Measurements from ENCODE around the gene AQP10. TPM values are rescaled to one million over a fixed set of nuclear protein-coding genes. Genes with fewer than 3 reads are reported as not detected.
"Not testable (repeated sequence)": the region's sequence is repeated elsewhere in the genome, so short reads cannot be mapped to it uniquely, and the experiment has no call there.

The AQP10 gene
- total RNA-seq: not detected

GRCh38 chr1:154320882-154321608 is at the start of gene AQP10:
AQP10 (plus strand) TSS chr1:154321093; CDS start chr1:154321156, 63 bp downstream.
- ChIA-PET POLR2A (interaction anchor here (0.8 kb wide), 1 partner anchor 78 kb away, joined by 4 read pairs; no protein-coding TSS in a partner anchor), CTCF (no interaction called here)
- ATAC-seq (no peak), DNase-seq (no peak)
- intact Hi-C loops (cut with DNase I, micrococcal nuclease): no loop called here
- Mint-ChIP-seq H3K9me3 (ENCODE audit: low read depth) (peaks cover 8% of the 10 kb centered on the region), H3K4me3 (no peak within 1 kb of the TSS), H3K36me3 (ENCODE audit: low read depth) (peaks cover 1% of the 10 kb centered on the region), H3K4me1 (peaks cover 5% of the 10 kb centered on the region), H3K27me3 (no peaks in the 10 kb centered on the region), H3K27ac (no peak within 1 kb of the TSS)

GRCh38 chr1:154272217-154272998 is 48.5 kb upstream of the AQP10 start, which contains the start of gene HAX1:
HAX1 (plus strand) TSS chr1:154272629; CDS start chr1:154272724, 95 bp downstream.
- Mint-ChIP-seq H3K36me3 (ENCODE audit: low read depth) (peaks cover 58% of the 10 kb centered on the region), H3K4me3 (peak within 1 kb of the TSS; percentile 99), H3K27me3 (no peaks in the 10 kb centered on the region), H3K9me3 (ENCODE audit: low read depth) (no peaks in the 10 kb centered on the region), H3K27ac (peak within 1 kb of the TSS; percentile 99), H3K4me1 (peaks cover 37% of the 10 kb centered on the region)
- DNase-seq (peak; percentile 99), ATAC-seq (peak; percentile 95)
- POLR2A ChIA-PET: interaction anchor here (0.7 to 0.9 kb wide), 2 partner anchors 25 to 65 kb away, joined by 3 read pairs; no protein-coding TSS in a partner anchor
- intact Hi-C loops (cut with DNase I, micrococcal nuclease): loop anchor here (1.0 to 5.0 kb wide), 17 partner anchors 51 to 700 kb away; partner anchors contain the start of genes RPS27 (in 2 of the 2), UBAP2L (in 1 of the 2) and UBE2Q1 (in 1 of the 2)
- CTCF ChIA-PET: interaction anchor here (0.6 to 4.1 kb wide), 22 partner anchors 9 to 922 kb away, joined by 3 to 27 read pairs (median 4); partner anchors contain the start of genes ATP8B2 and UBAP2L

GRCh38 chr1:154272999-154273563 is 47.8 kb upstream of the AQP10 start:
- POLR2A ChIA-PET: interaction anchor here (0.7 kb wide), 2 partner anchors 25 to 351 kb away, joined by 3 read pairs; no protein-coding TSS in a partner anchor

GRCh38 chr1:154276797-154277196 is 44.1 kb upstream of the AQP10 start:
- H3K9me3 Mint-ChIP-seq (ENCODE audit: low read depth): no peaks in the 10 kb centered on the region
- H3K27me3 Mint-ChIP-seq: no peaks in the 10 kb centered on the region
- POLR2A ChIA-PET: no interaction called here
- intact Hi-C loops (cut with DNase I, micrococcal nuclease): loop anchor here in 1 of 2 experiments (1.0 kb wide), 1 partner anchor 202 kb away; no protein-coding TSS in a partner anchor
- peaks cover 20% of the 10 kb centered on the region for H3K4me1 Mint-ChIP-seq
- no peak overlapping the region for H3K4me3 Mint-ChIP-seq
- CTCF ChIA-PET: interaction anchor here (0.6 to 3.0 kb wide), 11 partner anchors 21 to 334 kb away, joined by 3 to 29 read pairs (median 5); no protein-coding TSS in a partner anchor
- peaks cover 39% of the 10 kb centered on the region for H3K36me3 Mint-ChIP-seq (ENCODE audit: low read depth)
- ATAC-seq (no peak), DNase-seq (peak; percentile 63)
- H3K27ac Mint-ChIP-seq: no peak overlapping the region

More at GRCh38 chr1:154272999-154273563, 47.8 kb upstream of the AQP10 start:
- H3K27ac Mint-ChIP-seq: peak overlapping the region; percentile 99
- H3K4me3 Mint-ChIP-seq: peak overlapping the region; percentile 99
- CTCF ChIA-PET: interaction anchor here (0.9 to 2.4 kb wide), 9 partner anchors 32 to 273 kb away, joined by 3 to 6 read pairs (median 3); no protein-coding TSS in a partner anchor
- H3K27me3 Mint-ChIP-seq: no peaks in the 10 kb centered on the region
- intact Hi-C loops (cut with DNase I, micrococcal nuclease): loop anchor here (1.0 to 5.0 kb wide), 17 partner anchors 52 to 701 kb away; partner anchors contain the start of genes RPS27 (in 2 of the 2), UBAP2L (in 1 of the 2) and UBE2Q1 (in 1 of the 2)
- peaks cover 58% of the 10 kb centered on the region for H3K36me3 Mint-ChIP-seq (ENCODE audit: low read depth)
- ATAC-seq: no peak
- no peak for DNase-seq
- H3K4me1 Mint-ChIP-seq: peaks cover 37% of the 10 kb centered on the region
- no peaks in the 10 kb centered on the region for H3K9me3 Mint-ChIP-seq (ENCODE audit: low read depth)

GRCh38 chr1:154287591-154287990 is 33.3 kb upstream of the AQP10 start:
- DNase-seq; CTCF ChIA-PET; H3K4me3 Mint-ChIP-seq; H3K27ac Mint-ChIP-seq; POLR2A ChIA-PET; intact Hi-C loops (cut with DNase I, micrococcal nuclease); H3K9me3 Mint-ChIP-seq (ENCODE audit: low read depth); H3K4me1 Mint-ChIP-seq; H3K27me3 Mint-ChIP-seq; ATAC-seq; H3K36me3 Mint-ChIP-seq (ENCODE audit: low read depth): not testable (repeated sequence)

- DNase-seq (no peak), ATAC-seq (no peak)
- ChIA-PET CTCF (interaction anchor here (0.7 kb wide), 1 partner anchor 17 kb away, joined by 3 read pairs; no protein-coding TSS in a partner anchor), POLR2A (no interaction called here)
- H3K27me3 Mint-ChIP-seq: no peaks in the 10 kb centered on the region
- no peak overlapping the region for H3K4me3 Mint-ChIP-seq
- intact Hi-C loops (cut with DNase I, micrococcal nuclease): no loop called here
- H3K27ac Mint-ChIP-seq: no peak overlapping the region
- H3K36me3 Mint-ChIP-seq (ENCODE audit: low read depth): no peaks in the 10 kb centered on the region
- H3K4me1 Mint-ChIP-seq: no peaks in the 10 kb centered on the region
- peaks cover 4% of the 10 kb centered on the region for H3K9me3 Mint-ChIP-seq (ENCODE audit: low read depth)
These were observed 32.2 kb upstream of the AQP10 start for GRCh38 chr1:154288661-154289060.

GRCh38 chr1:154290921-154291320 is 30.0 kb upstream of the AQP10 start:
- ChIA-PET CTCF (interaction anchor here (0.5 to 0.6 kb wide), 2 partner anchors 20 to 1582 kb away, joined by 3 read pairs; no protein-coding TSS in a partner anchor), POLR2A (interaction anchor here (0.6 kb wide), 1 partner anchor 501 kb away, joined by 4 read pairs; no protein-coding TSS in a partner anchor)
- intact Hi-C loops (cut with DNase I, micrococcal nuclease): no loop called here
- Mint-ChIP-seq H3K4me3 (no peak overlapping the region), H3K27ac (no peak overlapping the region), H3K9me3 (ENCODE audit: low read depth) (peaks cover 11% of the 10 kb centered on the region), H3K36me3 (ENCODE audit: low read depth) (peaks cover 3% of the 10 kb centered on the region), H3K4me1 (no peaks in the 10 kb centered on the region), H3K27me3 (no peaks in the 10 kb centered on the region)
- DNase-seq (no peak), ATAC-seq (no peak)

- no peak overlapping the region for H3K4me3 Mint-ChIP-seq
- intact Hi-C loops (cut with DNase I, micrococcal nuclease): no loop called here
- no peak overlapping the region for H3K27ac Mint-ChIP-seq
- no peak for ATAC-seq
- H3K9me3 Mint-ChIP-seq (ENCODE audit: low read depth): peaks cover 11% of the 10 kb centered on the region
- no peaks in the 10 kb centered on the region for H3K4me1 Mint-ChIP-seq
- H3K36me3 Mint-ChIP-seq (ENCODE audit: low read depth): peaks cover 3% of the 10 kb centered on the region
- CTCF ChIA-PET: interaction anchor here (1.2 kb wide), 1 partner anchor 9 kb away, joined by 4 read pairs; no protein-coding TSS in a partner anchor
- POLR2A ChIA-PET: interaction anchor here (0.7 kb wide), 1 partner anchor 118 kb away, joined by 8 read pairs; no protein-coding TSS in a partner anchor
- H3K27me3 Mint-ChIP-seq: no peaks in the 10 kb centered on the region
- no peak for DNase-seq
These were observed 25.3 kb upstream of the AQP10 start for GRCh38 chr1:154295408-154296235.

- no peaks in the 10 kb centered on the region for H3K9me3 Mint-ChIP-seq (ENCODE audit: low read depth)
- DNase-seq: no peak
- intact Hi-C loops (cut with DNase I, micrococcal nuclease): no loop called here
- H3K27me3 Mint-ChIP-seq: no peaks in the 10 kb centered on the region
- H3K4me3 Mint-ChIP-seq: no peak overlapping the region
- ChIA-PET CTCF (interaction anchor here (1.1 kb wide), 1 partner anchor 37 kb away, joined by 3 read pairs; no protein-coding TSS in a partner anchor), POLR2A (no interaction called here)
- H3K27ac Mint-ChIP-seq: no peak overlapping the region
- ATAC-seq: no peak
- no peaks in the 10 kb centered on the region for H3K36me3 Mint-ChIP-seq (ENCODE audit: low read depth)
- H3K4me1 Mint-ChIP-seq: peaks cover 13% of the 10 kb centered on the region
These were observed 19.3 kb upstream of the AQP10 start for GRCh38 chr1:154301582-154301981.
